Measurements from ENCODE around the gene UFD1. TPM values are rescaled to one million over a fixed set of nuclear protein-coding genes. Genes with fewer than 3 reads are reported as not detected.
A peak's percentile ranks its signal among the peaks of the same experiment; 100 is the strongest.

UFD1 gene
- total and polyA plus RNA-seq, 9 of the 15 experiments (the other 6 are each of a cell fraction or from before 2014, with no cell fraction given) = 238 to 645 (median 363) TPM

GRCh38 chr22:19498154-19498865 lies 19.3 kb upstream of the UFD1 start (continued):
- TF ChIP-seq, protein P1, sequence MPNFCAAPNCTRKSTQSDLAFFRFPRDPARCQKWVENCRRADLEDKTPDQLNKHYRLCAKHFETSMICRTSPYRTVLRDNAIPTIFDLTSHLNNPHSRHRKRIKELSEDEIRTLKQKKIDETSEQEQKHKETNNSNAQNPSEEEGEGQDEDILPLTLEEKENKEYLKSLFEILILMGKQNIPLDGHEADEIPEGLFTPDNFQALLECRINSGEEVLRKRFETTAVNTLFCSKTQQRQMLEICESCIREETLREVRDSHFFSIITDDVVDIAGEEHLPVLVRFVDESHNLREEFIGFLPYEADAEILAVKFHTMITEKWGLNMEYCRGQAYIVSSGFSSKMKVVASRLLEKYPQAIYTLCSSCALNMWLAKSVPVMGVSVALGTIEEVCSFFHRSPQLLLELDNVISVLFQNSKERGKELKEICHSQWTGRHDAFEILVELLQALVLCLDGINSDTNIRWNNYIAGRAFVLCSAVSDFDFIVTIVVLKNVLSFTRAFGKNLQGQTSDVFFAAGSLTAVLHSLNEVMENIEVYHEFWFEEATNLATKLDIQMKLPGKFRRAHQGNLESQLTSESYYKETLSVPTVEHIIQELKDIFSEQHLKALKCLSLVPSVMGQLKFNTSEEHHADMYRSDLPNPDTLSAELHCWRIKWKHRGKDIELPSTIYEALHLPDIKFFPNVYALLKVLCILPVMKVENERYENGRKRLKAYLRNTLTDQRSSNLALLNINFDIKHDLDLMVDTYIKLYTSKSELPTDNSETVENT (CRISPR knock-in tag; IDR thresholded peaks at IDR 0.05) = peak; percentile 52; the same call in 1 of the 2 replicates
- TF ChIP-seq, protein P2, sequence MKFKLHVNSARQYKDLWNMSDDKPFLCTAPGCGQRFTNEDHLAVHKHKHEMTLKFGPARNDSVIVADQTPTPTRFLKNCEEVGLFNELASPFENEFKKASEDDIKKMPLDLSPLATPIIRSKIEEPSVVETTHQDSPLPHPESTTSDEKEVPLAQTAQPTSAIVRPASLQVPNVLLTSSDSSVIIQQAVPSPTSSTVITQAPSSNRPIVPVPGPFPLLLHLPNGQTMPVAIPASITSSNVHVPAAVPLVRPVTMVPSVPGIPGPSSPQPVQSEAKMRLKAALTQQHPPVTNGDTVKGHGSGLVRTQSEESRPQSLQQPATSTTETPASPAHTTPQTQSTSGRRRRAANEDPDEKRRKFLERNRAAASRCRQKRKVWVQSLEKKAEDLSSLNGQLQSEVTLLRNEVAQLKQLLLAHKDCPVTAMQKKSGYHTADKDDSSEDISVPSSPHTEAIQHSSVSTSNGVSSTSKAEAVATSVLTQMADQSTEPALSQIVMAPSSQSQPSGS (CRISPR knock-in tag; IDR thresholded peaks at IDR 0.05) = 0 out of 2 replicates have a peak, but pooled peaks have one; percentile 6
- 0 out of 4 replicates have a peak, but pooled peaks of 1 of the 2 experiments have one; percentile 37 for TF ChIP-seq ZNF639 (CRISPR knock-in tag; conservative IDR thresholded peaks at IDR 0.05 in 1 of 2, IDR thresholded peaks at IDR 0.05 in 1 of 2)
